Aorta (tissue), 5 donors: ENCODE data around the gene CEP295NL. TPM values are rescaled to one million over a fixed set of nuclear protein-coding genes. Genes with fewer than 3 reads are reported as not detected.
"Not testable (repeated sequence)": the region's sequence is repeated elsewhere in the genome, so short reads cannot be mapped to it uniquely, and the experiment has no call there.

Experiments
- ATAC-seq: fragments of 200-7000 bp; cut with Tn5 transposase; one replicate; pipeline ENCODE4 v1.9.1; 2022; ENCODE audit warnings: moderate library complexity; ENCODE audit not compliant: low FRiP score
- DNase-seq, 2 donors: peaks; one replicate each; pipeline ENCODE4 v3.0.0-alpha.2; 2020
- H3K27ac ChIP-seq, 2 donors: one replicate each; pipeline ENCODE4 v1.5.1; 2013; ENCODE audit warnings: low read length in 2 of 2, mild to moderate bottlenecking in 2 of 2, moderate library complexity in 2 of 2, control low read depth in 1 of 2, inconsistent platforms in 1 of 2, low read depth in 1 of 2
- H3K27me3 ChIP-seq, 2 donors: one replicate each; pipeline ENCODE4 v1.6.1; 2013; ENCODE audit warnings: control low read depth in 1 of 2, low read length in 1 of 2, mild to moderate bottlenecking in 1 of 2, moderate library complexity in 1 of 2; ENCODE audit not compliant: insufficient read depth in 2 of 2, control insufficient read depth in 1 of 2
- H3K36me3 ChIP-seq, 2 donors: one replicate each; pipeline ENCODE4 v1.6.1; 2013; ENCODE audit warnings: control low read depth in 1 of 2, low read length in 1 of 2, mild to moderate bottlenecking in 1 of 2; ENCODE audit not compliant: insufficient read depth in 2 of 2, control insufficient read depth in 1 of 2
- H3K4me1 ChIP-seq, 2 donors: one replicate each; pipeline ENCODE4 v1.6.1; 2013; ENCODE audit warnings: low read length in 2 of 2, control low read depth in 1 of 2, mild to moderate bottlenecking in 1 of 2, moderate library complexity in 1 of 2; ENCODE audit not compliant: insufficient read depth in 2 of 2, control insufficient read depth in 1 of 2
- H3K4me3 ChIP-seq, 2 donors: one replicate each; pipeline ENCODE4 v1.5.1; 2013; ENCODE audit warnings: low read length in 2 of 2, control low read depth in 1 of 2, mild to moderate bottlenecking in 1 of 2
- H3K9me3 ChIP-seq: one replicate; pipeline ENCODE4 v1.6.1; 2013; ENCODE audit warnings: mild to moderate bottlenecking, low read length; ENCODE audit not compliant: control insufficient read depth
- WGBS, 2 donors: extraction: QIAGEN DNeasy Blood & Tissue Kit; methylation state at CpG; one replicate each; pipeline ENCODE4 v1.1.7; 2013; 5-methylcytosine and 5-hydroxymethylcytosine counted together
- intact Hi-C, 2 donors: fragments of 100-400 bp; cut with DNase I; formaldehyde crosslinking; loops; one replicate each; pipeline versions ENCODE4 v1.14.2 to v1.15.0; 2022
- polyA plus RNA-seq, 2 donors: library from polyadenylated mRNA; stranded (reverse); fragments of 200-250 nt; gene quantifications; one replicate each; pipeline ENCODE4 v1.2.3, GENCODE V29; 2013
- total RNA-seq, 2 donors: library from RNA; stranded (reverse); fragmentation: NEBNext Ultra II Directional; extraction: Animal tissue kit (Norgen Biotek cat#: 25700); gene quantifications; one replicate each; pipeline ENCODE4 v1.2.1, GENCODE V29; 2021
- donor health status: healthy with polysubstance abuse.
- donor health status: Bipolar disorder and iron deficiency.
- donor health status: DM: no; HTN: no; CAD: no.
- donor health status: DM: no; HTN: no; CAD: no.
- donor health status: DM: yes; HTN: yes; CAD: no.

Gene CEP295NL
- total and polyA plus RNA-seq, 4 donors, result 0.25 to 13.9 (median 5.4) TPM

DNA sequence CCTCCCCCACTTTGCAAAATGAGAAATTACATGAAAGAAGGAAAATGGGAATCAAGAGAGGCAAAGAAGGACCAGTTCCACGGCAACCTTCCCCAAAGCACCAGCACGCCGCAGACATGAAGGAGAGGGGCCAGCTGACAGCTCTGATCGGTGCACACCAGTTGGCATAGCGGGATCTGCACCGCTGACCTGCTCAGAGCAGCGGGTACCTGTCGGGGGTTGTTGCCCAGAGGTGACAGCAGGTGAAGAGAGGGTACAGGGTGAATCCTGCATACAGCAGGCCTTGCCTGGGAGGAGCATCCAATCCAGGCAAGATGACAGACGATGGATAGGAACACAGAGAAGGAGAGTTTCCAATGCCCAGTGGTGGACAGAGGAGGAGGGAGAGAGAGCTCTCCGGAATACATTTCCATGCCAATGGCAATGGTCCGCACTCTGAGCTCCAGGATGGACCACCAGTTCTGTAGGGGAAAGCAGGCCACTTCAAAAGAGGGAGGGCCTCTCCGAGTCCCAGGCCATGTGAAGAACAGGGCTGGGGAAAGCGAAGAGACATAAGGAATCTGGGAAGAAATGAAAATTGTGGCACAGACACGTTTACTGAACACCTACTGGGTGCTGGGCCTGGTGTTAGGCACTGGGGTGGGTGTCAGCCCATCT, 24.0 kb downstream of the CEP295NL start:
- WGBS, 2 donors, result 79 to 84% methylated on average over 14 of the region's 14 CpGs
- H3K27ac ChIP-seq, result peak overlapping the region in 1 of 2 donors; percentile 0
- no peaks in the 10 kb centered on the region for H3K4me1 ChIP-seq
- H3K36me3 ChIP-seq, result no peaks in the 10 kb centered on the region
- ATAC-seq (no peak), DNase-seq (no peak)
- no peaks in the 10 kb centered on the region for H3K27me3 ChIP-seq
- H3K4me3 ChIP-seq, result no peak overlapping the region
- no peaks in the 10 kb centered on the region for H3K9me3 ChIP-seq
- intact Hi-C loops, result no loop called here

DNA sequence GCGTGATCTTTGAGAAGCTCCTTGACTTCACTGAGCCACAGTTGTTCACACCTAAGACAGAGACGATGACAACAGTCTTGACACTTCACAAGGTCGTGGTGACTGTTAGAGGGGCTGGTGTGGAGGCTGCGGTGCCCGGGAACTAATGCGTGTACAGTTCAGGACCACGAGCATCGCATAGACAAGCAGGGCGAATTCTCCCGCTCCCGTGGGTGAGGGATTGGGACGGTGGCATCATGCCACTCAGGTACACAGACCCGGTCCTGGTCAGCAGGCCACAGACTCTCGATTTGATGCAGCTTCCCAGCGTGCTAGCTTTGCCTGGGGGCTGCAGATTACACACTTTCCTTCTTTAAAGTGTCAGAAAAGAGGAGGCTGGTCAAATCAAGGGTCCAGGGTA, 24.7 kb downstream of the CEP295NL start:
- H3K36me3 ChIP-seq, result no peaks in the 10 kb centered on the region
- no peak overlapping the region for H3K27ac ChIP-seq
- no peak for ATAC-seq
- intact Hi-C loops, result no loop called here
- 91 to 92% methylated on average over 15 of the region's 15 CpGs for WGBS, 2 donors
- H3K4me3 ChIP-seq, result no peak overlapping the region
- no peaks in the 10 kb centered on the region for H3K4me1 ChIP-seq
- H3K9me3 ChIP-seq, result no peaks in the 10 kb centered on the region
- H3K27me3 ChIP-seq, result no peaks in the 10 kb centered on the region
- no peak for DNase-seq

DNA sequence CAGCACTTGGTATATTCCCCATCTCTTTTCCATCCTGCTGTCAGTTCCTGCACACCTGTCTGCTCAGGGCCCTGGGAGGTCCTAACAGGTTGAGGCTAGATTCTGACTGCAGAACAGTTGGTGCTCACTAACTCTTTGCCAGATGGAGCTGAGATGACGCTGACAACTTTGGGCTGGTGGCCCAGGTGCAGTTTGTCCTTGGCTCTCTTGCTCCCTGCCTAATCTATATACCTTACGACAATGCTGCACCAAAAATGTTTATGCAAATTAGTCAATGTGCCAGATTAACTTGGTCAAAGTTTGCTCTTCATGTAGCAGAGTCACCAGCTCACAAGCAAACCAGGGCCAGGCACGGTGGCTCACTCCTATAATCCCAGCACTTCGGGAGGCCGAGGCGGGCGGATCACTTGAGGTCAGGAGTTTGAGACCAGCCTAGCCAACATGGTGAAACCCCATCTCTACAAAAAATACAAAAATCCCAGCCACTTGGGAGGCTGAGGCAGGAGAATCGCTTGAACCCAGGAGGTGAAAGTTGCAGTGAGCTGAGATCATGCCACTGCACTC, 26.0 kb downstream of the CEP295NL start:
- H3K4me1 ChIP-seq, H3K9me3 ChIP-seq, intact Hi-C loops, ATAC-seq, H3K27me3 ChIP-seq, H3K4me3 ChIP-seq, H3K27ac ChIP-seq, H3K36me3 ChIP-seq, DNase-seq: not testable (repeated sequence)
- WGBS, 2 donors, result 81 to 84% methylated on average over 8 of the region's 8 CpGs

DNA sequence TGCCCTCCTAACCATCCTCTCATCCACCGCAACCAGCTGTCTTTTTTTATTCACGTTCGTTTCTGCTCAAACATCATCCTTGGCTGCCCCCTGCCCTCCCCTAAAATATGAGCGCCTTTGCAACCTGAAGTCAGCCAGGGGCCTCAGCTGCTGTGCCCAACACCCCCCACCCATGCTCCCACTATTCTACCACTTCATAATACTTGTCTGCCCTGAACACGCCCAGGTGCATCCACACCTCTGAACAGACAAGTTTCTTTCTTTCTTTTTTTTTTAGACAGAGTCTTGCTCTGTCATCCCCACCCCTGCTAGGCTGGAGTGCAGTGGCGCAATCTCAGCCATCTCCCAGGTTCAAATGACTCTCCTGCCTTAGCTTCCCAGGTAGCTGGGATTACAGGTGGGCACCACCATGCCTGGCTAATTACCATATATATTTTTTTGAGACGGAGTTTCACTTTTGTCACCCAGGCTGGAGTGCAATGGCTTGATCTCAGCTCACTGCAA, 26.9 kb downstream of the CEP295NL start:
- ATAC-seq, result no peak
- whole genome bisulfite sequencing, 2 donors, result 60 to 80% methylated on average over 7 of the region's 7 CpGs
- H3K9me3 ChIP-seq, result no peaks in the 10 kb centered on the region
- intact Hi-C loops, result no loop called here
- no peaks in the 10 kb centered on the region for H3K27me3 ChIP-seq
- peaks cover 2 to 4% of the 10 kb centered on the region in 2 donors for H3K36me3 ChIP-seq
- DNase-seq, result no peak
- no peak overlapping the region for H3K27ac ChIP-seq
- H3K4me1 ChIP-seq, result no peaks in the 10 kb centered on the region
- no peak overlapping the region for H3K4me3 ChIP-seq

DNA sequence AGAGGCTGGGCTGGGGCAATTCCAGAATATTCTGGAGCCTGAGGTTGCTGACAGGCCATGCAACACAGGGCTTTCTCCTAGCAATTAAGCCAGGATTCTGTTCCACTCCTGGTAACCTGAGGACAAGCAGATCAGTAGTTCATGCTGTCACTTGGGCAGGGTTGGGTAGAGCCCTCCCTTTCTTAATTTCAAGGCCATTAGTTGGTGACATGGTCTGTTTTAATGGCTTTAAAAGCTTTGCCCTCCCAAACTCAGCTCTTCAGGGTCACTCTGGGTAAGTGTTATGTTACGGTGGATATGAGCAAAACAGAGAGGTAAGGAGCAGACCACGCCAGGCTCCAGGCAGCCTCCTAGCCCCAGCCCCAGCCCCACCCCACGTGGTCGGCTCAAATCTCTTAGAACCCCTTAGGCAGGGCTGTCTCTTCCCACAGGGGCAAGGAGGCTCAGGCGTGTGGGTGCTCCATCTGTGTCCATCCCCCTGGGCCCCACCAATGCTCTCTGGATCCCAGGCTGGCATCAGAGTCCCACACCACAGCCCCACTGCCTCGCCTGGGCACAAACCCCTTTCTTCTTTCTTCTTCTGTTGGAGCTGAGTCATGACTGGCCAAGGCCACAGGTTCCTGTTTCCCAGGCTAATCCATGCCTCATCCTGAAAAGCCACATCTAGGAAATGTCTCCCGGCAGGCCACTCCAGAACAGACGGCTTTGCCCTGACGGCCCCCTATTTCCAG, 27.5 kb downstream of the CEP295NL start:
- Histone ChIP-seq H3K4me3 (no peak overlapping the region), H3K4me1 (no peaks in the 10 kb centered on the region), H3K27me3 (no peaks in the 10 kb centered on the region), H3K9me3 (no peaks in the 10 kb centered on the region), H3K27ac (no peak overlapping the region), H3K36me3 (peaks cover 2 to 4% of the 10 kb centered on the region in 2 donors)
- DNase-seq (no peak), ATAC-seq (no peak)
- WGBS, 2 donors, result 47 to 52% methylated on average over 9 of the region's 9 CpGs
- intact Hi-C loops, result no loop called here

DNA sequence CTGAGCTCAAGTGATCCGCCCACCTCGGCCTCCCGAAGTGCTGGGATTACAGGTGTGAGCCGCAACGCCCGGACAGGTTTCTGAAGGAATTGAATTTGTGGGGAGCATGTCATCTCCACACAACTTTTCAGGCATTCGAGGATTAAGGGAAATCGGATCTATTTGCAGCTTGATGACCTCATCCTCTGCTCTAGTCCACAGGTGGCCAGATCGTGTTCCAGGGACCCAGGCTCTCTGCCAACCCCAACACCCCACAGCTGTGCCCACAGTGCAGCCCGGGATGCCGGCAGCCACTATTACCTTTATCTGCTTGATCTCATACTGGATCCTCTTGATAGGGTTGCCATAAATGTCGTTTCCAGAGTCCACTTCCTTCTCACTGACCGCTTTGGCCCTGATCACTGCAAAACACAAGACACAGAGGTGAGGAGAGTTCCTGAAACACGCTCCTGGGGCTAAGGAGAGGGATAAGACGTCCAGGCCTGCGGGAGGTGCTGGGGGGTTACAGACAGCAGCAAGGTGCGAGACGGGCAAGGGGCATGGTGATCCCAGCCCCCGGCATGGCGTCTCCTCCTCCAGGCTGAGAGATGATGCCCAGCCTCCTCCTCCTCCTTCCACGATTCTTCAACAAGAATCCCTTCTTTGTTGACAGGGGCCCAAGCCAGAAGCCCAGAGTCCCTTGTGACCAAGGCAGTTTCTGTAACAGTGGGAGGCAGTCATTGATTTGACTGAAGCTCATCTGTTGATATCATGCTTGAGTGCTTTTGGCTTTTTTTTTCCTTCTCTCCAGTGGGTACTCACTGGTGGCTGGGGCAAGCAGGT, 29.3 kb downstream of the CEP295NL start:
- intact Hi-C loops, result no loop called here
- Histone ChIP-seq H3K27me3 (no peaks in the 10 kb centered on the region), H3K4me1 (no peaks in the 10 kb centered on the region), H3K4me3 (no peak overlapping the region), H3K36me3 (peaks cover 2 to 4% of the 10 kb centered on the region in 2 donors), H3K9me3 (no peaks in the 10 kb centered on the region), H3K27ac (peak overlapping the region in 1 of 2 donors; percentile 2)
- 39 to 40% methylated on average over 21 of the region's 21 CpGs for WGBS, 2 donors
- ATAC-seq (no peak), DNase-seq (no peak)

DNA sequence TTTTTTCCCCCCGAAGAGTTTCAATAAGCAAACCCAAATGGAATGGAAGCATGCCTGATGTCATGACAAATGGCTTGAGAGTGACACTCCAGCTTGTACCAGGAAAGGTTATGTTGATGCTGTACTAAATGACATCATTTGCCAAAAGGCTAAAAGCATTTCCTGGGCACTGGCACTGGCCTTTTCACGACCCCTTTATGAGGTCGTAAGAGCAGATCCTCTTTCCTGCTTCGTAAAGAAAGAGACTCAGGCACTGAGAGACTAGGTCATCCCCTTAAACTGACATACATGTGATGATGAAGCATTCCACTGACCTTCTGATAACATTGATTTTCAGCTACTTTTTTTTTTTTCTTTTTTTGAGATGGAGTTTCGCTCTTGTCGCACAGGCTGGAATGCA, 30.5 kb downstream of the CEP295NL start:
- Histone ChIP-seq H3K27me3 (no peaks in the 10 kb centered on the region), H3K27ac (peak overlapping the region in 1 of 2 donors; percentile 4), H3K36me3 (peaks cover 2 to 4% of the 10 kb centered on the region in 2 donors), H3K4me1 (no peaks in the 10 kb centered on the region), H3K4me3 (no peak overlapping the region), H3K9me3 (no peaks in the 10 kb centered on the region)
- 88 to 91% methylated on average over 6 of the region's 6 CpGs for WGBS, 2 donors
- DNase-seq, result no peak
- ATAC-seq, result no peak
- intact Hi-C loops, result no loop called here

DNA sequence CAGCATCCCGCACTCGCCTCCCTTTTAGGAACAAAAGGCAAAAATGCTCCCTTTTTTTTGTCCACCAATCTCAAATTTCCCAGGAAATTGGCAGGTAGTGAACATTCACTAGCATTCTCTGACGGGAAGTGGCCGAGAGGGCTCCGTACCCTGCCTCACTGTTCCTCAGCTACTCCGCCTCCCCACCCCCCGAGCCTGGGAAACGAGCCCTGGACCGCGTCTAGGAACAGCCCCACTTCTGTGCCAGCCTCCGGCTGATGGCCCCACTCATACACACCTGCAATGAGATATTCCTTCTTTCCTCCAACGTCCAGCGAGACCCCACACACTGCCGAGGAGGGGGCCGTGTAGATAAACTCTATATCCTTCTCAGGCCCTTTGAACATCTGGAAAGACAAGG, 32.4 kb downstream of the CEP295NL start:
- Histone ChIP-seq H3K9me3 (no peaks in the 10 kb centered on the region), H3K4me1 (no peaks in the 10 kb centered on the region), H3K27me3 (no peaks in the 10 kb centered on the region), H3K27ac (no peak overlapping the region), H3K36me3 (peaks cover 4% of the 10 kb centered on the region in 2 donors), H3K4me3 (no peak overlapping the region)
- WGBS, 2 donors, result 78 to 79% methylated on average over 15 of the region's 15 CpGs
- intact Hi-C loops, result no loop called here
- DNase-seq (no peak), ATAC-seq (no peak)
